Measurements from ENCODE around the gene GPS2.
"Not testable (repeated sequence)": the region's sequence is repeated elsewhere in the genome, so short reads cannot be mapped to it uniquely, and the experiment has no call there.

DNA sequence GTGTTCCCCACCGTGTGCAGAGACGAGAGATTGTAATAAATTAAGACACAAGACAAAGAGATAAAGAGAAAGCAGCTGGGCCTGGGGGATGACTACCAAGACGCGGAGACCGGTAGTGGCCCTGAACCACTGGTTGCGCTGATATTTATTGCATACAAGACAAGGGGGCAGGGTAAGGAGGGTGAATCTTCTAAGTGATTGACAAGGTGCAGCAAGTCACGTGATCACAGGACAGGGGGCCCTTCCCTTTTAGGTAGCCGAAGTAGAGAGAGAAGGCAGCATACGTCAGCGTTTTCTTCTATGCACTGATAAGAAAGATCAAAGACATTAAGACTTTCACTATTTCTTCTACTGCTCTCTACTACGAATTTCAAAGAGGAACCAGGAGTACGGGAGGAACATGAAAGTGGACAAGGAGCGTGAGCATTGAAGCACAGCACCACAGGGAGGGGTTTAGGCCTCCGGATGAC is 17.5 kb upstream of the GPS2 start:
- TF ChIP-seq POLR2AphosphoS5 (IDR thresholded peaks at IDR 0.05; ENCODE audit: insufficient read depth, low read depth, low read length); POLR2A (IDR thresholded peaks at IDR 0.05; ENCODE audit: low read depth, low read length); EZH2 (IDR thresholded peaks at IDR 0.05; ENCODE audit: borderline replicate concordance, low read depth, low read length, severe bottlenecking); JUN (IDR thresholded peaks at IDR 0.05; ENCODE audit: borderline replicate concordance, insufficient read depth, insufficient read length, low read depth); GATA2 (IDR thresholded peaks at IDR 0.05; ENCODE audit: insufficient read depth, insufficient read length, low read depth, low read length); MYC (IDR thresholded peaks at IDR 0.05; ENCODE audit: low read depth, low read length); FOS (IDR thresholded peaks at IDR 0.05; ENCODE audit: borderline replicate concordance, insufficient read depth, low read length): not testable (repeated sequence)
- TF ChIP-seq, protein P1, sequence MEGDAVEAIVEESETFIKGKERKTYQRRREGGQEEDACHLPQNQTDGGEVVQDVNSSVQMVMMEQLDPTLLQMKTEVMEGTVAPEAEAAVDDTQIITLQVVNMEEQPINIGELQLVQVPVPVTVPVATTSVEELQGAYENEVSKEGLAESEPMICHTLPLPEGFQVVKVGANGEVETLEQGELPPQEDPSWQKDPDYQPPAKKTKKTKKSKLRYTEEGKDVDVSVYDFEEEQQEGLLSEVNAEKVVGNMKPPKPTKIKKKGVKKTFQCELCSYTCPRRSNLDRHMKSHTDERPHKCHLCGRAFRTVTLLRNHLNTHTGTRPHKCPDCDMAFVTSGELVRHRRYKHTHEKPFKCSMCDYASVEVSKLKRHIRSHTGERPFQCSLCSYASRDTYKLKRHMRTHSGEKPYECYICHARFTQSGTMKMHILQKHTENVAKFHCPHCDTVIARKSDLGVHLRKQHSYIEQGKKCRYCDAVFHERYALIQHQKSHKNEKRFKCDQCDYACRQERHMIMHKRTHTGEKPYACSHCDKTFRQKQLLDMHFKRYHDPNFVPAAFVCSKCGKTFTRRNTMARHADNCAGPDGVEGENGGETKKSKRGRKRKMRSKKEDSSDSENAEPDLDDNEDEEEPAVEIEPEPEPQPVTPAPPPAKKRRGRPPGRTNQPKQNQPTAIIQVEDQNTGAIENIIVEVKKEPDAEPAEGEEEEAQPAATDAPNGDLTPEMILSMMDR (IDR thresholded peaks at IDR 0.05; ENCODE audit: extremely low read depth in 1 of 2, insufficient read depth in 1 of 2, low read depth in 1 of 2, low read length in 2 of 2), result not testable (repeated sequence)
- TF ChIP-seq, protein P2, sequence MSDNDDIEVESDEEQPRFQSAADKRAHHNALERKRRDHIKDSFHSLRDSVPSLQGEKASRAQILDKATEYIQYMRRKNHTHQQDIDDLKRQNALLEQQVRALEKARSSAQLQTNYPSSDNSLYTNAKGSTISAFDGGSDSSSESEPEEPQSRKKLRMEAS (IDR thresholded peaks at IDR 0.05; ENCODE audit: insufficient read depth, insufficient read length), result not testable (repeated sequence)

Measured in endothelial cell of umbilical vein (primary cell).